ENCODE results near the gene ACVR1.

DNA sequence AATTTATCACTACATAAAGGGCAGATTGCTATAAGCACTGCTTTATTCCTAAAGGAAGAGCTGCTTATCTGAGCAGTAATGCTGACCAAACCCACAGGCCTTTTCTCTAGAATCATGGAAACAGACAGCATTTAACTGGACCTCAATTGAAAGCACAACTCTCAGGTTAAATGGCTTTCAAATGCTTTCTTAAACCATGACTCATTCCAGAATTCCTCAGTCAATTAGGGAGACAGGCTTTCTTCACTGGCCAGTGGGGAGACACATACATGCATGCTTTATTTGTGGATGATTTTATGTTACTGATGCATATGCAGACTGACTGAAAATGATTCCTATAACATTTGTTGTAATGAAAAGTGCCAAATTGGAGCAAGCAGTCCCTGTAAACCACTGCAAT lies 114.6 kb downstream of the ACVR1 start:
- no peak for TF ChIP-seq SMC3 (IDR thresholded peaks at IDR 0.05; ENCODE audit: low read depth, low read length)
- TF ChIP-seq, protein P1, sequence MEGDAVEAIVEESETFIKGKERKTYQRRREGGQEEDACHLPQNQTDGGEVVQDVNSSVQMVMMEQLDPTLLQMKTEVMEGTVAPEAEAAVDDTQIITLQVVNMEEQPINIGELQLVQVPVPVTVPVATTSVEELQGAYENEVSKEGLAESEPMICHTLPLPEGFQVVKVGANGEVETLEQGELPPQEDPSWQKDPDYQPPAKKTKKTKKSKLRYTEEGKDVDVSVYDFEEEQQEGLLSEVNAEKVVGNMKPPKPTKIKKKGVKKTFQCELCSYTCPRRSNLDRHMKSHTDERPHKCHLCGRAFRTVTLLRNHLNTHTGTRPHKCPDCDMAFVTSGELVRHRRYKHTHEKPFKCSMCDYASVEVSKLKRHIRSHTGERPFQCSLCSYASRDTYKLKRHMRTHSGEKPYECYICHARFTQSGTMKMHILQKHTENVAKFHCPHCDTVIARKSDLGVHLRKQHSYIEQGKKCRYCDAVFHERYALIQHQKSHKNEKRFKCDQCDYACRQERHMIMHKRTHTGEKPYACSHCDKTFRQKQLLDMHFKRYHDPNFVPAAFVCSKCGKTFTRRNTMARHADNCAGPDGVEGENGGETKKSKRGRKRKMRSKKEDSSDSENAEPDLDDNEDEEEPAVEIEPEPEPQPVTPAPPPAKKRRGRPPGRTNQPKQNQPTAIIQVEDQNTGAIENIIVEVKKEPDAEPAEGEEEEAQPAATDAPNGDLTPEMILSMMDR (IDR thresholded peaks at IDR 0.05) = no peak
- no peak for TF ChIP-seq FOXJ3 (CRISPR knock-in tag; IDR thresholded peaks at IDR 0.05)
- TF ChIP-seq SIN3A (IDR thresholded peaks at IDR 0.05; ENCODE audit: borderline replicate concordance, low read depth, low read length) = no peak
- TF ChIP-seq GABPA (IDR thresholded peaks at IDR 0.05; ENCODE audit: low read depth) = no peak
- TF ChIP-seq, protein P2, sequence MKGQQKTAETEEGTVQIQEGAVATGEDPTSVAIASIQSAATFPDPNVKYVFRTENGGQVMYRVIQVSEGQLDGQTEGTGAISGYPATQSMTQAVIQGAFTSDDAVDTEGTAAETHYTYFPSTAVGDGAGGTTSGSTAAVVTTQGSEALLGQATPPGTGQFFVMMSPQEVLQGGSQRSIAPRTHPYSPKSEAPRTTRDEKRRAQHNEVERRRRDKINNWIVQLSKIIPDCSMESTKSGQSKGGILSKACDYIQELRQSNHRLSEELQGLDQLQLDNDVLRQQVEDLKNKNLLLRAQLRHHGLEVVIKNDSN (IDR thresholded peaks at IDR 0.05; ENCODE audit: borderline replicate concordance, low read depth) = no peak
- no peak for TF ChIP-seq ZBTB33 (IDR thresholded peaks at IDR 0.05; ENCODE audit: borderline replicate concordance, low read depth)
- no peak for TF ChIP-seq RXRA (IDR thresholded peaks at IDR 0.05; ENCODE audit: borderline replicate concordance, low read depth)
- TF ChIP-seq TCF12 (IDR thresholded peaks at IDR 0.05) = no peak
- no peak for TF ChIP-seq TAF1 (IDR thresholded peaks at IDR 0.05; ENCODE audit: borderline replicate concordance, low read depth, low read length)
- TF ChIP-seq RCOR1 (IDR thresholded peaks at IDR 0.05; ENCODE audit: low read length) = no peak
- TF ChIP-seq, protein P3, sequence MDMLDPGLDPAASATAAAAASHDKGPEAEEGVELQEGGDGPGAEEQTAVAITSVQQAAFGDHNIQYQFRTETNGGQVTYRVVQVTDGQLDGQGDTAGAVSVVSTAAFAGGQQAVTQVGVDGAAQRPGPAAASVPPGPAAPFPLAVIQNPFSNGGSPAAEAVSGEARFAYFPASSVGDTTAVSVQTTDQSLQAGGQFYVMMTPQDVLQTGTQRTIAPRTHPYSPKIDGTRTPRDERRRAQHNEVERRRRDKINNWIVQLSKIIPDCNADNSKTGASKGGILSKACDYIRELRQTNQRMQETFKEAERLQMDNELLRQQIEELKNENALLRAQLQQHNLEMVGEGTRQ (IDR thresholded peaks at IDR 0.05; ENCODE audit: borderline replicate concordance, low read depth, low read length) = no peak

All from SK-N-SH (cell line).